Measurements from ENCODE around the gene HAGHL. TPM values are rescaled to one million over a fixed set of nuclear protein-coding genes. Genes with fewer than 3 reads are reported as not detected.

HAGHL gene
- total RNA-seq, 1 donor from 2014 or later, result 17.7 TPM

DNA sequence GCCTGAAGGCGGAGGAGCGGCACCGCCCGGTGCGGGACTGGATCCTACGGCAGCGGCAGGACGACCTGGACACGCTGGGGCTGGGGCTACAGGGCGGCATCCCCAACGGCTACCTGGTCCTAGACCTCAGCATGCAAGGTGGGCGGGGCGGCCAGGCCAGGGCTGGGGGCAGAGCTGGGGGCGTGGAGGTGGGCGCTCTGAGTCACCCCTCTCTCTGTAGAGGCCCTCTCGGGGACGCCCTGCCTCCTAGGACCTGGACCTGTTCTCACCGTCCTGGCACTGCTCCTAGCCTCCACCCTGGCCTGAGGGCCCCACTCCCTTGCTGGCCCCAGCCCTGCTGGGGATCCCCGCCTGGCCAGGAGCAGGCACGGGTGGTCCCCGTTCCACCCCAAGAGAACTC lies 41.5 kb downstream of the HAGHL start:
- no peaks in the 10 kb centered on the region for H3K36me3 ChIP-seq (ENCODE audit: control insufficient read depth, insufficient read depth, low read length)
- DNase-seq (ENCODE audit: low read depth), result no peak
- no peaks in the 10 kb centered on the region for H3K27me3 ChIP-seq (ENCODE audit: control insufficient read depth, insufficient read depth, low read length)
- TF ChIP-seq, protein P1, sequence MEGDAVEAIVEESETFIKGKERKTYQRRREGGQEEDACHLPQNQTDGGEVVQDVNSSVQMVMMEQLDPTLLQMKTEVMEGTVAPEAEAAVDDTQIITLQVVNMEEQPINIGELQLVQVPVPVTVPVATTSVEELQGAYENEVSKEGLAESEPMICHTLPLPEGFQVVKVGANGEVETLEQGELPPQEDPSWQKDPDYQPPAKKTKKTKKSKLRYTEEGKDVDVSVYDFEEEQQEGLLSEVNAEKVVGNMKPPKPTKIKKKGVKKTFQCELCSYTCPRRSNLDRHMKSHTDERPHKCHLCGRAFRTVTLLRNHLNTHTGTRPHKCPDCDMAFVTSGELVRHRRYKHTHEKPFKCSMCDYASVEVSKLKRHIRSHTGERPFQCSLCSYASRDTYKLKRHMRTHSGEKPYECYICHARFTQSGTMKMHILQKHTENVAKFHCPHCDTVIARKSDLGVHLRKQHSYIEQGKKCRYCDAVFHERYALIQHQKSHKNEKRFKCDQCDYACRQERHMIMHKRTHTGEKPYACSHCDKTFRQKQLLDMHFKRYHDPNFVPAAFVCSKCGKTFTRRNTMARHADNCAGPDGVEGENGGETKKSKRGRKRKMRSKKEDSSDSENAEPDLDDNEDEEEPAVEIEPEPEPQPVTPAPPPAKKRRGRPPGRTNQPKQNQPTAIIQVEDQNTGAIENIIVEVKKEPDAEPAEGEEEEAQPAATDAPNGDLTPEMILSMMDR (IDR thresholded peaks at IDR 0.05; ENCODE audit: insufficient read depth, low read length, poor library complexity, severe bottlenecking), result no peak
- no peak overlapping the region for H3K4me3 ChIP-seq (ENCODE audit: low read depth, low read length)

DNA sequence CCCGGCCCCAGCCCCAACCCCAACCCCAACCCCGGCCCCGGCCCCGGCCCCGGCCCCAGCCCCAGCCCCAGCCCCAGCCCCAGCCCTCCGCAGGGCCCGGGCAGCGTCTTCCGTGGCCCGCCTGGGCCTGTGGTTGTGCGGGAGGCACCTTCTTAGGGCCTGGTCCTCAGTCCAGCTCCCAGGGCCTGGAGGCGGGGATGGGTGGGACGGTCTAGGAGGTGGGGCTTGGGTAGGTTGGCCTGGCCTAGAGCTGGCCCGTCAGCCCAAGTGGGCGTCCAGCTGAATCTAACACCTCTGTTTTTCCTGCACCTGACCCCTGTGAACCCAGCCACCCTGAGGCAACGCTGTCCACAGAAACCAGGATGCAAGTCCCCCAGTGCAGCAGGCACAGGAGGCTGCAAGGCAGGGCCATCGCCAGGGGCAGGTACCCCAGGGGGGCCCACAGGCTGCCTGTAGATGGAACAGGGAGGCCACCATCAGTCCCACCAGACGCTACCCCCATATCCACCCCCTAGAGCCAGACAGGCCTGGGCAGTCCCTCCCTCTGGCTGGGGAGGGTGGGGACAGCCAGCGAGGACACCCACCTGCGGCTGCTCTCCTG lies 42.4 kb downstream of the HAGHL start:
- Histone ChIP-seq H3K27me3 (ENCODE audit: control insufficient read depth, insufficient read depth, low read length) (no peaks in the 10 kb centered on the region), H3K36me3 (ENCODE audit: control insufficient read depth, insufficient read depth, low read length) (no peaks in the 10 kb centered on the region), H3K4me3 (ENCODE audit: low read depth, low read length) (no peak overlapping the region)
- DNase-seq (ENCODE audit: low read depth), result no peak
- TF ChIP-seq, protein P1 (IDR thresholded peaks at IDR 0.05; ENCODE audit: insufficient read depth, low read length, poor library complexity, severe bottlenecking), result no peak

DNA sequence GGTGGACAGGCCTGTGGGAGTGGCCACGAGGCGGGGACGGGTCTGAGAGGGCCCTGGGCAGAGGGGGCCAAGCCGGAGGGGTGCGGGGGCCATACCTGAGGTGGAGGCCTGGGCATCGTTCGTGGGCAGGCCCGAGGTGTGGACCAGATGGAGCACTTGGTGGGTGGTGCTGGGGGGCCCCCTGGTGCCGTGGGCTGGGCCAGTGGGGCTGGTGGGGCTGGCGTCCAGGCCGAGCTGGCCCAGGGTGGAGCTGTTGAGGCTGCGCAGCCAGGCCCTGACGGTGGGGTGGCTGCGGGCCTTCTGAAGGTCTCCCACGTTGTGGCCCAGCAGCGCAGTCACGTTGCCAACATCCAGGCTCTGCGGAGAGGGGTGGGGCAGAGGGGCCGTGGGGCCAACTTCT lies 43.0 kb downstream of the HAGHL start:
- Histone ChIP-seq H3K36me3 (ENCODE audit: control insufficient read depth, insufficient read depth, low read length) (no peaks in the 10 kb centered on the region), H3K27me3 (ENCODE audit: control insufficient read depth, insufficient read depth, low read length) (no peaks in the 10 kb centered on the region), H3K4me3 (ENCODE audit: low read depth, low read length) (no peak overlapping the region)
- TF ChIP-seq, protein P1 (IDR thresholded peaks at IDR 0.05; ENCODE audit: insufficient read depth, low read length, poor library complexity, severe bottlenecking), result no peak
- no peak for DNase-seq (ENCODE audit: low read depth)

DNA sequence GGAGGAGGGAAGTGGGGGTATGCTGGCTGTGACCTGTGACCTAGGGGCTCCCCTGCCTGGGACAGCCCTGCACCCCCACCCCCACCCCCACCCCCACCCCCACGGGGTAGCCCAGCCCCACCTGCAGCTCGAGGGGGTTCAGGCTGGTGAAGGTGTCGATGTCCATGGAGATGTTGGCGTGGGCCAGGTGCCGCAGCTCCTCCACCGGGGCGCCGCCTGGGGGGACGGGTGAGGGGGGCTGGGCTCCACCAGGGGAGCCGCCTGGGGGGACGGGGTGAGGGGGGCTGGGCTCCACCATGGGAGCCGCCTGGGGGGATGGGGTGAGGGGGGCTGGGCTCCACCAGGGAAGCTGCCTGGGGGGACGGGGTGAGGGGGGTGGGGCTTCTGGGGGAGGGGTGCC lies 43.5 kb downstream of the HAGHL start:
- no peak overlapping the region for H3K4me3 ChIP-seq (ENCODE audit: low read depth, low read length)
- no peak for DNase-seq (ENCODE audit: low read depth)
- H3K36me3 ChIP-seq (ENCODE audit: control insufficient read depth, insufficient read depth, low read length), result no peaks in the 10 kb centered on the region
- no peaks in the 10 kb centered on the region for H3K27me3 ChIP-seq (ENCODE audit: control insufficient read depth, insufficient read depth, low read length)
- TF ChIP-seq, protein P1 (IDR thresholded peaks at IDR 0.05; ENCODE audit: insufficient read depth, low read length, poor library complexity, severe bottlenecking), result no peak

DNA sequence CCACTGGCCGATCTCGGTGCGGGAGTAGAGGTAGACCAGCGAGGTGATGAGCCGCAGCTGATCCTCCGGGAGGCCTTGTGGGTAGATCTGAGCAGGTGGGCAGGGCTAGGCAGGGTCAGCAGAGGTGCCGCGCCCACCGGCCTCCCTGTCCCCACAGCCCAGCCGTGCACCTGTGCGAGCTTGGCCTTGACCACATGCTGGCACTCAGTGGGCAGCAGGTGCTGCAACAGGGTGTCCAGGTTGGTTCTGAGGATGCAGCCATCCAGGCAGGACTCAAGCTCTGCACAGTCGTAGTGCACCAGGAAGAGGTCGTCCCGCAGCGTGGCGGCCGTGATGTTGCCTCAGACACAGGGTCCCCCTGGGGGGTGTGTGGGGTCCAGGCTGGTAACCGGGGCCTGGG lies 46.1 kb downstream of the HAGHL start:
- Histone ChIP-seq H3K36me3 (ENCODE audit: control insufficient read depth, insufficient read depth, low read length) (no peaks in the 10 kb centered on the region), H3K4me3 (ENCODE audit: low read depth, low read length) (no peak overlapping the region)

More for the DNA sequence above, 46.1 kb downstream of the HAGHL start:
- TF ChIP-seq, protein P1 (IDR thresholded peaks at IDR 0.05; ENCODE audit: insufficient read depth, low read length, poor library complexity, severe bottlenecking), result no peak
- DNase-seq (ENCODE audit: low read depth), result no peak
- no peaks in the 10 kb centered on the region for H3K27me3 ChIP-seq (ENCODE audit: control insufficient read depth, insufficient read depth, low read length)
